BE2C (cell line): ENCODE measurements around the gene OLAH.

Source experiments
- DNase-seq: peaks from one replicate; pipeline ENCODE4 v3.0.0-alpha.2; 2020
- H3K27me3 ChIP-seq: fragments of 250-450 bp; sonication (Bioruptor Pico); 2 replicates; pipeline ENCODE4 v1.5.1; 2020; ENCODE audit warnings: mild to moderate bottlenecking
- H3K36me3 ChIP-seq: fragments of 250-450 bp; sonication (Bioruptor Pico); 2 replicates; pipeline ENCODE4 v1.5.1; 2020; ENCODE audit warnings: mild to moderate bottlenecking
- H3K4me1 ChIP-seq: fragments of 250-450 bp; sonication (Bioruptor Pico); 2 replicates; pipeline ENCODE4 v1.5.1; 2020
- H3K4me3 ChIP-seq: 2 replicates; pipeline ENCODE4 v1.5.1; 2011; ENCODE audit warnings: low read depth, low read length
- H3K9me3 ChIP-seq: fragments of 250-450 bp; sonication (Bioruptor Pico); 2 replicates; pipeline ENCODE4 v1.5.1; 2020
- CTCF ChIP-seq: IDR thresholded peaks from 2 replicates; pipeline ENCODE4 v1.5.1; 2012; ENCODE audit warnings: mild to moderate bottlenecking, low read depth, low read length

OLAH gene

DNA sequence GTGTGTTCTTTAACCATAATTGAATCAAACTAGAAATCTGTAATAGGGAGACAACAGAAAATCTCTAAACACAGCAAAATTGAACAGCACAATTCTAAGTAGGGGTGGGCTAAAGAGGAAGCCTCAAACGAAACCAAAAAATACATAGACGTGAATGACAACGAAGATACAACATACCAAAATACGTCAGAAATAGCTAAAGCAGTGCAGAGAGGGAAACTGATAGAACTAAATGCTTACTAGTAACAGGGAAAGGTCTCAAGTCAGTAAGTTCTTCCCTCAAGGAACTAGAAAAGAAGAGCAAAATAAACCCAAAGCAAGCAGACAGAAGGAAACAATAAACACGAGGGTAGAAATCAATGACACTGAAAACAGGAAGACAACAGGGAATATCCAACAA, 72.5 kb downstream of the OLAH start:
- Histone ChIP-seq H3K4me1 (no peaks in the 10 kb centered on the region), H3K36me3 (no peaks in the 10 kb centered on the region), H3K27me3 (no peaks in the 10 kb centered on the region), H3K4me3 (no peak overlapping the region), H3K9me3 (no peaks in the 10 kb centered on the region)
- no peak for DNase-seq
- TF ChIP-seq CTCF = no peak

DNA sequence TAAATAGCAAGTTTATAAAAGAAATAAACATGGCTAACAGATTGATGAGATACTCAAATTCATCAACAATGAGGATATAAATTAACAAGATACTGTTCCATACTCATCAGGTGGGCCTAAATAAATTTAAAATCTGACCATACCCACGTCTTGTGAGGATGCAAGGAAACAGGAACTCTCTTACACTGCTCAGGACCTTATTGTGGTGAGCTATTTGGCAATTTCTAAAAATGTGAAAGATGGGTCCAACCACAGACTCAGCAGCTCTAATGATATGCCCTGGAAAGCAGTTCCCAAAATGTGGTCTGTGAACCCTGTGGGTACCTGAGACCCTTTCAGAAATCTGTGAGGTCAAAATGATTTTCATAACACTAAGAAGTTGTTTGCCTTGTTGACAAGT, 74.9 kb downstream of the OLAH start:
- Histone ChIP-seq H3K9me3 (no peaks in the 10 kb centered on the region), H3K4me3 (no peak overlapping the region), H3K4me1 (no peaks in the 10 kb centered on the region), H3K27me3 (no peaks in the 10 kb centered on the region), H3K36me3 (no peaks in the 10 kb centered on the region)
- no peak for DNase-seq
- no peak for TF ChIP-seq CTCF

DNA sequence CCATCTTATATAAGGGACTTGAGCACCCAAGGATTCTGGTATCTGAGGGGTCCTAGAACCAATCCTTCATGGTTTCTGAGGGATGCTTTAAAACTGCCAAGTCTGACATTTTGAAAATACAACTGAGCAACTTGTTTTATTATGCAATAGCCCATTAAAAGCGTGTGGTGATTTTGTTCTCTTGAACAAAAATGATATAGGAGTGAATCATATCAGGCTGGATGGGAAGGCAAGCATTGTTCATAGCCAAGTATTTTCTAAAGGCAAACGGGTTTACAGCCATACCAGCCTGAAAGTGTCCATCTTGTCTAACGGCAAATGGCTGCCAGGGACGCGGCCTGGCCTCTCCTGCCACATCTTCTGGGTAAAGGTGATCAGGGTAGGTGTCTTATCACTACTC, 76.8 kb downstream of the OLAH start:
- DNase-seq = no peak
- H3K4me3 ChIP-seq = no peak overlapping the region
- TF ChIP-seq CTCF = no peak
- no peaks in the 10 kb centered on the region for H3K9me3 ChIP-seq
- H3K36me3 ChIP-seq = no peaks in the 10 kb centered on the region
- H3K27me3 ChIP-seq = no peaks in the 10 kb centered on the region
- H3K4me1 ChIP-seq = no peaks in the 10 kb centered on the region

DNA sequence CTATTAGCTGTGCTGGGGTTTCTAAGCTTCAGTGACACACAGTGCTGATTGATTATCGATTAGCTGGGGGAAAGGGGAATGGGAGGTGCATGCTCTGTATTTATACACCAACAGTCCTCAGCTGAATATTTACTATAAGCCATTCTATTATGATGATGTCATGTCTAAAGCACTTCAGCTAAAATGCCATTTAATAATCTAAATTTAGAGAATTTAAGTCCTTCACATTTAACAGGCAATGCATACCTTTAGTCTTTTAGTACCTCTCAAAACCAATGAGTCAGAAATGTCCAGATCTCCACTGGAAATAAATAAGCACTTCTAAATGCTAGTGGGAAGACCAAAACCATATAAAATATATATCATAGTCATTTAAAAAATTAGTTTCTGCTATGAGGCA, 78.0 kb downstream of the OLAH start:
- Histone ChIP-seq H3K36me3 (no peaks in the 10 kb centered on the region), H3K4me3 (no peak overlapping the region), H3K4me1 (no peaks in the 10 kb centered on the region), H3K9me3 (no peaks in the 10 kb centered on the region), H3K27me3 (no peaks in the 10 kb centered on the region)
- TF ChIP-seq CTCF = no peak
- no peak for DNase-seq

- no peaks in the 10 kb centered on the region for H3K36me3 ChIP-seq
- no peaks in the 10 kb centered on the region for H3K27me3 ChIP-seq
- H3K4me1 ChIP-seq = no peaks in the 10 kb centered on the region
- DNase-seq = no peak
- no peak for TF ChIP-seq CTCF
- H3K9me3 ChIP-seq = no peaks in the 10 kb centered on the region
- no peak overlapping the region for H3K4me3 ChIP-seq
Measured at GRCh38 chr10:15122477-15123030, 78.8 kb downstream of the OLAH start.
